K562 (cell line): ENCODE data around the gene RRAS. TPM values are rescaled to one million over a fixed set of nuclear protein-coding genes. Genes with fewer than 3 reads are reported as not detected.

Experiments
- ARID1B ChIP-seq: fragments of 450-650 bp; IDR thresholded peaks from 2 replicates; pipeline ENCODE4 v1.6.1; 2016; ENCODE audit warnings: antibody characterized with exemption, mild to moderate bottlenecking, inconsistent platforms
- ERF ChIP-seq: fragments of 450-650 bp; formaldehyde crosslinking; IDR thresholded peaks from 2 replicates; pipeline ENCODE4 v1.4.0; 2020; ENCODE audit warnings: mild to moderate bottlenecking, mixed read lengths
- MTA1 ChIP-seq: fragments of 450-650 bp; IDR thresholded peaks from 2 replicates; pipeline ENCODE4 v1.6.1; 2017; ENCODE audit warnings: borderline replicate concordance
- NCOR1 ChIP-seq: fragments of 450-650 bp; IDR thresholded peaks from 2 replicates; pipeline ENCODE4 v1.6.1; 2016; ENCODE audit warnings: mild to moderate bottlenecking, moderate library complexity
- NKRF ChIP-seq: fragments of 450-650 bp; IDR thresholded peaks from 2 replicates; pipeline ENCODE4 v1.6.1; 2016; ENCODE audit warnings: borderline replicate concordance
- PKNOX1 ChIP-seq: fragments of 450-650 bp; IDR thresholded peaks from 2 replicates; pipeline ENCODE4 v1.6.1; 2016
- RAD51 ChIP-seq: fragments of 450-650 bp; IDR thresholded peaks from 2 replicates; pipeline ENCODE4 v1.7.1; 2016; ENCODE audit warnings: low read depth, mild to moderate bottlenecking, borderline replicate concordance
- SIN3A ChIP-seq, 2 experiments: fragments of 150-350 bp in 1 of 2; IDR thresholded peaks; 2 replicates each; pipeline ENCODE4 v1.6.1; 2011 to 2016; ENCODE audit warnings: borderline replicate concordance in 2 of 2, low read depth in 2 of 2, low read length in 2 of 2, mild to moderate bottlenecking in 2 of 2, moderate library complexity in 2 of 2; ENCODE audit not compliant: control insufficient read depth in 1 of 2
- ZBTB26 ChIP-seq: fragments of 450-650 bp; formaldehyde crosslinking; IDR thresholded peaks from 2 replicates; pipeline ENCODE4 v1.4.0; 2022; ENCODE audit warnings: missing genetic modification characterization
- ZBTB5 ChIP-seq: fragments of 450-650 bp; IDR thresholded peaks from 2 replicates; pipeline ENCODE4 v1.6.1; 2017; ENCODE audit warnings: antibody characterized with exemption
- ZC3H8 ChIP-seq: fragments of 450-650 bp; IDR thresholded peaks from 2 replicates; pipeline ENCODE4 v1.6.1; 2017
- ZNF224 ChIP-seq: sonication (generic); formaldehyde crosslinking; IDR thresholded peaks from 2 replicates; pipeline ENCODE4 v1.8.0; 2022; ENCODE audit warnings: mild to moderate bottlenecking, missing genetic modification reagents
- ZNF707 ChIP-seq: fragments of 250-450 bp; sonication (Bioruptor Pico); conservative IDR thresholded peaks from 2 replicates; pipeline ENCODE4 v1.8.0; 2022; ENCODE audit warnings: inconsistent platforms, mild to moderate bottlenecking, moderate library complexity
- polyA plus RNA-seq, 8 experiments: library from polyadenylated mRNA; depleted of rRNA in 4 of 8; stranded (reverse) in 5 of 8; unstranded in 3 of 8; fragments of >200 nt; fragmentation: Nextera tagmentation in 2 of 8; fragmentation: Illumina TruSeq in 1 of 8; extraction: Ambion mirVana in 2 of 8; extraction: Trizol in 1 of 8; gene quantifications; 2 replicates each; pipeline versions ENCODE4 v1.2.1 to v1.2.3, GENCODE V29; 2011 to 2014; ENCODE audit warnings: inconsistent platforms in 1 of 8, missing spikeins in 1 of 8
- total RNA-seq, 7 experiments: library from RNA; depleted of rRNA in 6 of 7; stranded (reverse); fragments of >200 nt in 6 of 7; fragmentation: Illumina TruSeq in 2 of 7; extraction: Trizol in 2 of 7; gene quantifications; 2 replicates each; pipeline versions ENCODE4 v1.2.1 to v1.2.3, GENCODE V29; 2011 to 2021; ENCODE audit warnings: low replicate concordance in 1 of 7
- TF ChIP-seq, protein P1 (sequence below): fragments of 250-450 bp; sonication (Bioruptor Pico); IDR thresholded peaks from 2 replicates; pipeline ENCODE4 v1.6.1; 2021; ENCODE audit warnings: mild to moderate bottlenecking
- TF ChIP-seq, protein P2 (sequence below): fragments of 450-650 bp; IDR thresholded peaks from 2 replicates; pipeline ENCODE4 v1.6.1; 2018; ENCODE audit not compliant: partially characterized antibody

The RRAS gene
- total and polyA plus RNA-seq, 9 of the 15 experiments (the other 6 are each of a cell fraction or from before 2014, with no cell fraction given) = 0.70 to 17.3 (median 8.2) TPM

GRCh38 chr19:49593233-49594113 is 46.5 kb downstream of the RRAS start (continued):
- no peak for TF ChIP-seq ZBTB26 (CRISPR knock-in tag)
- TF ChIP-seq MTA1 = peak; percentile 30; the same call in 1 of the 2 replicates
- peak; percentile 24; the same call in 1 of the 2 replicates for TF ChIP-seq ZBTB5
- TF ChIP-seq, protein P1, sequence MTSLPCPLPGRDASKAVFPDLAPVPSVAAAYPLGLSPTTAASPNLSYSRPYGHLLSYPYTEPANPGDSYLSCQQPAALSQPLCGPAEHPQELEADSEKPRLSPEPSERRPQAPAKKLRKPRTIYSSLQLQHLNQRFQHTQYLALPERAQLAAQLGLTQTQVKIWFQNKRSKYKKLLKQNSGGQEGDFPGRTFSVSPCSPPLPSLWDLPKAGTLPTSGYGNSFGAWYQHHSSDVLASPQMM = no peak
- TF ChIP-seq ARID1B = 0 out of 2 replicates have a peak, but pooled peaks have one; percentile 24
- no peak for TF ChIP-seq ZNF707 (CRISPR knock-in tag)
- TF ChIP-seq NCOR1 = peak; percentile 8; the same call in 1 of the 2 replicates
- peak; percentile 65; the same call in 1 of the 2 replicates for TF ChIP-seq ERF (CRISPR knock-in tag)
- TF ChIP-seq PKNOX1 = peak; percentile 52; the same call in 1 of the 2 replicates
- TF ChIP-seq ZC3H8 = 0 out of 2 replicates have a peak, but pooled peaks have one; percentile 20
- TF ChIP-seq ZNF224 (CRISPR knock-in tag) = no peak
- 0 out of 4 replicates have a peak, but pooled peaks of 1 of the 2 experiments have one; percentile 4 for TF ChIP-seq SIN3A (IDR thresholded peaks at IDR 0.05; ENCODE audit: borderline replicate concordance in 2 of 2, control insufficient read depth in 1 of 2, low read depth in 2 of 2, low read length in 2 of 2)
- TF ChIP-seq NKRF = peak; percentile 52; the same call in 1 of the 2 replicates
- TF ChIP-seq RAD51 = 0 out of 2 replicates have a peak, but pooled peaks have one; percentile 10
- TF ChIP-seq, protein P2, sequence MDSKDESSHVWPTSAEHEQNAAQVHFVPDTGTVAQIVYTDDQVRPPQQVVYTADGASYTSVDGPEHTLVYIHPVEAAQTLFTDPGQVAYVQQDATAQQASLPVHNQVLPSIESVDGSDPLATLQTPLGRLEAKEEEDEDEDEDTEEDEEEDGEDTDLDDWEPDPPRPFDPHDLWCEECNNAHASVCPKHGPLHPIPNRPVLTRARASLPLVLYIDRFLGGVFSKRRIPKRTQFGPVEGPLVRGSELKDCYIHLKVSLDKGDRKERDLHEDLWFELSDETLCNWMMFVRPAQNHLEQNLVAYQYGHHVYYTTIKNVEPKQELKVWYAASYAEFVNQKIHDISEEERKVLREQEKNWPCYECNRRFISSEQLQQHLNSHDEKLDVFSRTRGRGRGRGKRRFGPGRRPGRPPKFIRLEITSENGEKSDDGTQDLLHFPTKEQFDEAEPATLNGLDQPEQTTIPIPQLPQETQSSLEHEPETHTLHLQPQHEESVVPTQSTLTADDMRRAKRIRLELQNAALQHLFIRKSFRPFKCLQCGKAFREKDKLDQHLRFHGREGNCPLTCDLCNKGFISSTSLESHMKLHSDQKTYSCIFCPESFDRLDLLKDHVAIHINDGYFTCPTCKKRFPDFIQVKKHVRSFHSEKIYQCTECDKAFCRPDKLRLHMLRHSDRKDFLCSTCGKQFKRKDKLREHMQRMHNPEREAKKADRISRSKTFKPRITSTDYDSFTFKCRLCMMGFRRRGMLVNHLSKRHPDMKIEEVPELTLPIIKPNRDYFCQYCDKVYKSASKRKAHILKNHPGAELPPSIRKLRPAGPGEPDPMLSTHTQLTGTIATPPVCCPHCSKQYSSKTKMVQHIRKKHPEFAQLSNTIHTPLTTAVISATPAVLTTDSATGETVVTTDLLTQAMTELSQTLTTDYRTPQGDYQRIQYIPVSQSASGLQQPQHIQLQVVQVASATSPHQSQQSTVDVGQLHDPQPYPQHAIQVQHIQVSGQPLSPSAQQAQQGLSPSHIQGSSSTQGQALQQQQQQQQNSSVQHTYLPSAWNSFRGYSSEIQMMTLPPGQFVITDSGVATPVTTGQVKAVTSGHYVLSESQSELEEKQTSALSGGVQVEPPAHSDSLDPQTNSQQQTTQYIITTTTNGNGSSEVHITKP = peak; percentile 97
